Renal cortical epithelial cell (primary cell): Measurements from ENCODE around the gene ITSN2. TPM values are rescaled to one million over a fixed set of nuclear protein-coding genes. Genes with fewer than 3 reads are reported as not detected.

Source experiments
- DNase-seq: peaks from one replicate; pipeline ENCODE4 v3.0.0-alpha.2; 2011; ENCODE audit warnings: low read depth
- total RNA-seq: library from RNA; depleted of rRNA; stranded (reverse); fragments of >200 nt; gene quantifications from 2 replicates; pipeline ENCODE4 v1.2.3, GENCODE V29; 2014

The ITSN2 gene
- total RNA-seq, 1 donor from 2014 or later, result 33.2 TPM

GRCh38 chr2:24269265-24269664 lies 91.1 kb downstream of the ITSN2 start:
- peak; percentile 92 for DNase-seq

GRCh38 chr2:24265212-24265611 lies 95.1 kb downstream of the ITSN2 start:
- no peak for DNase-seq

- DNase-seq, result no peak
These were observed 97.8 kb downstream of the ITSN2 start for GRCh38 chr2:24262421-24262970.

DNA sequence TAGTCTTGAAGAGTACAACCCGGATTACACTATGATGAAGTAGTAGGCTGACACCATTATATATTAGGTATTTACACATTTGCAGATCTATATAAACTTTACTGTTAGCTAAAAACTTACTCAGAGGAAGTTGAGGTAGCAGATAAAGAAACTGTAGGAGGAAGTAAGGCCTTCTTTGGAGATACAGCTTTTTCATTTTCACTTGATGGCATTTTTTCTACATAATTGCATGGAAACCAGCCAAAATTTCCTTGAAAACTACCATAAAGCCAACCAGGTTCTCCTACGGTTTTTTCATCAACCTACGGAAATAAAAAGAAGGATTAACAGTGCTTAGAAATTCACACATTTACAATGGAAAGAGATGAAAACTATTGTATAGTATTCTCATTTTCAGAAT lies 98.9 kb downstream of the ITSN2 start:
- DNase-seq, result no peak

GRCh38 chr2:24259316-24259715 lies 101.0 kb downstream of the ITSN2 start:
- DNase-seq, result no peak

GRCh38 chr2:24258718-24259117 lies 101.6 kb downstream of the ITSN2 start:
- DNase-seq, result no peak

- DNase-seq, result no peak
These were observed 106.9 kb downstream of the ITSN2 start for GRCh38 chr2:24253303-24253919.

DNA sequence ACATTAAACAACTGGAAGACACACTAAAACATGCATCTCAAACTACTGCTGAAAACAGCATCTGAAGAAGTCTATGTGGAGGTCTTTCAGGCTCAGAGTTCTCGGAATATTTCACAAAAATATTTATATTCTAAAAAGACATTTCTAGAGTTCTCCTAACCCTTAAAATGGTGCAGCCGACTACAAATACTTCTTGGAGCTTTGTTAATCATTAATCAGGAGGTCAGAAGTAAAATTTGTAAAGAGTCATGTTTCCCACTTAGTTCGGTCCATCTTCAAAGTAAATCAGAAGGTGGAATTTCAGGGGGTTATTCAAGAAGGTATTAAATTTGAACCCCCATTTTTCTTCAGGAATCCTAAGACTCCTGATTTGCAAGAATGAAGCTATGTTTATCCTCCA lies 112.7 kb downstream of the ITSN2 start:
- DNase-seq, result peak; percentile 51

DNA sequence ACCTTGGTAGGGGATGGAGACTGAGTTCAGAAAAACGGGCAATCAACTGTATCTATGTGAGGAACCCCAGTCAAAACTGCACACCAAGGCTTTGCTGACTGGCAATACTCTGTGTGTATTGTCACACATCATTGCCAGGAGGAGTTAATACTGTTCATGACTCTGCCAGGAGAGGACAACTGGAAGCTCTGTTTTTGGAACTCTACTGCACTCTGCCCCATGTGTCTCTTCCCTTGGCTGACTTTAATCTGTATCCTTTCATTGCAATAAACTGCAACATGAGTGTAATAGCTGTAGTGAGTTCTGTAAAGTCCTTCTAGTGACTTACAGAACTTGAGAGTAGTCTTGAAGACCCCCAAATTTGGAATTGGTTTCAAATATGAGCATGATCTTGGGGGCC lies 113.2 kb downstream of the ITSN2 start:
- DNase-seq, result no peak

- no peak for DNase-seq
These were observed 114.2 kb downstream of the ITSN2 start for GRCh38 chr2:24245986-24246776.

DNA sequence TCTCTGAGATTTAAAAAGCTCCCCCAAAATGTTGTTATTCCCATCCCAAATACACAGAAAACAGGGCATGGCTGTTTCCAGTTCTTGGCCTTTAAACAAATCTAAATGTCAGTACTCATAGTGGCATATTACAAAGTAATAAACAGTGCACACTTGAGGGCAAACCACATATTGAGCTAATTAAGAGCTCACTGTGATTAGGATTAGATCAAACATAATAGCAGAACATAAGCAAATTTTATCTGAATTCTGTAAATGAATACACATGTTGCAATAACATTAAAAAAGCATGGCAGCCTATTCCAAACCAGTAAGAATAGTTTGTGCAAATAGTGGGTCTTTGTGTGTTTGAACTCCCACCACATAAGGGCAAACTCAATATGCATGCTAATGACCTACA lies 118.8 kb downstream of the ITSN2 start:
- no peak for DNase-seq

GRCh38 chr2:24239553-24239952 lies 120.8 kb downstream of the ITSN2 start:
- DNase-seq, result no peak

DNA sequence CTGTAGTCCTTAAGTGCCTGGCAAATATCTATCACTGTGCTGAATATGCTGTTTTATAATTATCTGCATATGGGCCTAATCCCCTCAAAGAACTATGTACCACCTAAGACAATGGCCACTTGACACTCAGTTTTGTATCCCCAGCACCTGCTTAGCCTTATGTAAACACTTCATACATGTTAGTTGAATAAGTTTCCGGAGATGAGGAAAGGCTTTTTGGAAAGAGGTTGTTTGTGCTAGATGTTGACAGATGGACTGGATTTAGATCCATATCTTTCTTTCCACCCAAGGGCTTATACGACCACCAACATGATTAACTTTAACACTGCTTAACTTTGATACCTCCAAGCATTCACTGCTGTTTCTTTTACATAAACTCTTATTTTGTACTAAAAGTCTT lies 122.2 kb downstream of the ITSN2 start:
- DNase-seq, result no peak

DNA sequence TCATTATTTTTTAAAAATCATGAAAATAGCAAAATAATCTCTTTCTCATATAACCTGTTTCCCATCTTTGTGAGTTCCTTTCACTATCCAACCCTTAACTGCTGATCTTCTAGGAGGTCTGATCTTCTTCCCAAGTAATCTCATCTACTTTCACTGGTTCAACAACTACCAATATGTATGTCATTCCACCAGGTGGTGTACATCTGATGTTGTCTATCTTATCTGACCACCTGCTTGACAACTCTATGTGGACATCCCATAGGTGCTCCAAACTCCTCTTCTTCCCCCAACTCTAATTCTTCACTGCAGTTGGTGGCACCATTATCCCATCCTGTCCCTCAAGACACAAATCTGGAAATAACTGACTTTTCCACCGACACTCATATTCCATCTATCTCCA lies 123.0 kb downstream of the ITSN2 start:
- no peak for DNase-seq

GRCh38 chr2:24233321-24233720 lies 127.0 kb downstream of the ITSN2 start:
- DNase-seq, result peak; percentile 40

DNA sequence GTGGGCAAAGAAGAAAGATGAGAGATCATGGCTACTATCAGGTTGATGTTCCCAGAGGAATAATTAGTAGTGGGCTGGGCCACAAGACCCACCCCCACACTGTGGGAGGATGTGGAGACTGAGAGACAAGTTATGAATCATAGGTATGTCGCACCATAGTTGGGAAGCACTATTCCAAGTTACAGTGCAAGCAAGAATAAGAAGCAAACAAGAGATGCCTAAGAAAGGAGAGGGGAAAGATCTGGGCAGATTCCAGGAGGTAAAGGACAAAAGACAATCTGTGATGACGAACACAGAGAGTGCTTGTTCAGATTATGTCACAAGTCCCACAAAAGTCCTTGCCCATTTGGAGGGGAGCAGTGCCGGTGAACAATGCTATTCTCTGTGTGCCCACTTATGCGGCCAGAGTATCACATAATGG lies 128.9 kb downstream of the ITSN2 start:
- peak; percentile 16 for DNase-seq

- peak; percentile 38 for DNase-seq
These were observed 131.9 kb downstream of the ITSN2 start for GRCh38 chr2:24228470-24228869.

GRCh38 chr2:24225499-24226242 lies 134.7 kb downstream of the ITSN2 start:
- no peak for DNase-seq

GRCh38 chr2:24222946-24223345 lies 137.4 kb downstream of the ITSN2 start:
- DNase-seq, result no peak

DNA sequence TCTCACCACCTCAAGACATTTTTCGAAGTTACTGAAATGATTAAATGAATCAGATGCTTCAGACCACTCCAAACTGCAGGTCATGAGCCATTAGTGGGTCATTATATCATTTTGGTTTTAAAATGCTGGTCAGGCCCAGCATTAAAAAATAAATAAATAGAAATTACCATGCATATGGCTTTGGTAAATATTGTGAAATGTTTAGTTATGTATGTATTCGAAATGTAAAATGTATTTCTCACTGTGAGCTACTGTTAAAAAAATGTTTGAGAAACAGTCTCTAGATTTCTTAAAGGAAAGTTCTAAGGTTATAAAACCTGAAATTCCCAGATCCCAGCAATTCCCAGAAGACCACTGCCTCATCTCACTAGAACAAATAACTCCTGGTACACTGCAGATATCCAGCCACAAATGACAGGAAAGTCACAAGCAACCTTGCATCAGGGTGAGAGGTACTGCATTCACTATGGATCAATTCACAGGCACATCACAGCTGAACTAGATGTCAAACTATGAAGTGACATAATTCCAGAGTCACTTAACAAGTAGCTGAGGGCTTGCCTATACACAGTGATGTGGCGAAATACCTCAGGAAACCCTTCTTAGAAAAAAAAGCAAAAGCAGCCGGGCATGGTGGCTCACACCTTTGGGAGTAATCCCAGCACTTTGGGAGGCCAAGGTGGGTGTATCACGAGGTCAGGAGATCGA lies 138.8 kb downstream of the ITSN2 start:
- no peak for DNase-seq

DNA sequence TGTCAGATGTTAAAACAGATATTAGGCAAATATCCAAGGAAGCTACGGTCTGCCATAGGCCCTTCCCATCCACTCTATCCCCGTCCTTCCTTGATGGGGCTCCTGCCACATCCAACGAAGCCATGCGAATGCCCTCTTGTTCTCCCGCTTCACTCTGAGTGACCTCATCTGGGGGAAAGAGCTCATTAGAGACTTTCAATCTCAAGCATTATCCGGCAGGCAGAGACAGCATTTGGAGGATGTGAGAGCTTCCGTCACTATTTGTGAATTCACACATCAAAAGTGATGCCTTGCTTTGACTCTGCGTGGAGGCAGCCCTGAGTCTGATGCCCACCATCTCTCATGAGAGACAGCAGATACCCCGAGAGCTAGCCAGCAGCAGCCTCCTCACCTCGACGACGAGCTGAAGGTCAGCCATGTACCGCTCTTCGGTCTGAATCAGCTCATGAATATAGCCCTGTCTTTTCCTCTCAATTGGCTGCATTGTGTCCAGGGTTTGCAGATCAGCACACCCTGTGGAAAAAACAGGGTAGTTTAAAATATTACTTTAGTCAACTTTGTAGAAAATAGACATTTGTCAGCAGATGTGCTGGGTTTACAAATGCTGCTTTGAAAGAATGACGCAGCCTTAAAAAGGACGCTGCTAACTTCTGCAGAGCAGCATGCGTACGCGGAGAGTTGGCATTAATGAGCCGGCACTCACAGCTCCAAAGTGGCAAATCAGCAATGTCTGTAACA lies 139.6 kb downstream of the ITSN2 start:
- DNase-seq, result no peak
